Mucosa of descending colon (tissue), 3 donors: ENCODE results near the gene PHYKPL. TPM values are rescaled to one million over a fixed set of nuclear protein-coding genes. Genes with fewer than 3 reads are reported as not detected.
A peak's percentile ranks its signal among the peaks of the same experiment; 100 is the strongest.

Experiments used
- ATAC-seq: fragments of 200-7000 bp; cut with Tn5 transposase; one replicate; pipeline ENCODE4 v1.9.1; 2020; ENCODE audit warnings: mild to moderate bottlenecking, moderate library complexity
- DNase-seq, 3 donors: peaks; one replicate each; pipeline ENCODE4 v3.0.0-alpha.2; 2020
- H3K36me3 ChIP-seq: fragments of 200-600 bp; one replicate; pipeline ENCODE4 v1.8.0; 2021; ENCODE audit warnings: low read depth, mild to moderate bottlenecking
- H3K4me1 ChIP-seq: fragments of 200-600 bp; one replicate; pipeline ENCODE4 v1.8.0; 2021; ENCODE audit warnings: low read depth, mild to moderate bottlenecking
- H3K4me3 ChIP-seq: fragments of 200-600 bp; one replicate; pipeline ENCODE4 v1.8.0; 2021; ENCODE audit warnings: mild to moderate bottlenecking
- H3K9me3 ChIP-seq: fragments of 200-600 bp; one replicate; pipeline ENCODE4 v1.8.0; 2021; ENCODE audit warnings: mild to moderate bottlenecking
- intact Hi-C, 2 donors: fragments of 100-400 bp; cut with DNase I in 1 of 2; cut with micrococcal nuclease in 1 of 2; formaldehyde crosslinking; loops; one replicate each; pipeline versions ENCODE4 v1.11.0 to v1.11.1; 2022; cut with DNase I, micrococcal nuclease
- total RNA-seq, 3 donors: library from RNA; stranded (reverse); fragmentation: NEBNext Ultra II Directional in 2 of 3; extraction: Animal tissue kit (Norgen Biotek cat#: 25700) in 2 of 3; gene quantifications; one replicate each; pipeline versions ENCODE4 v1.2.1 to v1.2.4, GENCODE V29; 2021 to 2023
- TF ChIP-seq, protein P1 (sequence below): fragments of 200-600 bp; IDR thresholded peaks from one replicate; pipeline ENCODE4 v1.8.0; 2022; ENCODE audit warnings: antibody characterized with exemption, mild to moderate bottlenecking
- donor health status: DM: no; HTN: no; CAD: no; lungs with moderate emphysema.
- donor health status: DM: no; HTN: no; CAD: no.
- donor health status: DM: no; HTN: yes; CAD: no.

PHYKPL gene
- total RNA-seq, 3 donors from 2014 or later: 179 to 331 (median 194) TPM

- Histone ChIP-seq H3K4me3 (no peak overlapping the region), H3K4me1 (no peaks in the 10 kb centered on the region), H3K9me3 (no peaks in the 10 kb centered on the region), H3K36me3 (no peaks in the 10 kb centered on the region)
- intact Hi-C loops: no loop called here
- TF ChIP-seq, protein P1, sequence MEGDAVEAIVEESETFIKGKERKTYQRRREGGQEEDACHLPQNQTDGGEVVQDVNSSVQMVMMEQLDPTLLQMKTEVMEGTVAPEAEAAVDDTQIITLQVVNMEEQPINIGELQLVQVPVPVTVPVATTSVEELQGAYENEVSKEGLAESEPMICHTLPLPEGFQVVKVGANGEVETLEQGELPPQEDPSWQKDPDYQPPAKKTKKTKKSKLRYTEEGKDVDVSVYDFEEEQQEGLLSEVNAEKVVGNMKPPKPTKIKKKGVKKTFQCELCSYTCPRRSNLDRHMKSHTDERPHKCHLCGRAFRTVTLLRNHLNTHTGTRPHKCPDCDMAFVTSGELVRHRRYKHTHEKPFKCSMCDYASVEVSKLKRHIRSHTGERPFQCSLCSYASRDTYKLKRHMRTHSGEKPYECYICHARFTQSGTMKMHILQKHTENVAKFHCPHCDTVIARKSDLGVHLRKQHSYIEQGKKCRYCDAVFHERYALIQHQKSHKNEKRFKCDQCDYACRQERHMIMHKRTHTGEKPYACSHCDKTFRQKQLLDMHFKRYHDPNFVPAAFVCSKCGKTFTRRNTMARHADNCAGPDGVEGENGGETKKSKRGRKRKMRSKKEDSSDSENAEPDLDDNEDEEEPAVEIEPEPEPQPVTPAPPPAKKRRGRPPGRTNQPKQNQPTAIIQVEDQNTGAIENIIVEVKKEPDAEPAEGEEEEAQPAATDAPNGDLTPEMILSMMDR: no peak
- no peak for DNase-seq
- ATAC-seq: no peak
Measured at GRCh38 chr5:178250263-178250662, 17.7 kb upstream of the PHYKPL start.

GRCh38 chr5:178249191-178249989, 16.8 kb upstream of the PHYKPL start:
- H3K4me3 ChIP-seq: no peak overlapping the region
- ATAC-seq: peak; percentile 58

GRCh38 chr5:178248750-178249149, 16.1 kb upstream of the PHYKPL start:
- TF ChIP-seq, protein P1: no peak
- no peaks in the 10 kb centered on the region for H3K36me3 ChIP-seq
- H3K4me1 ChIP-seq: no peaks in the 10 kb centered on the region
- DNase-seq: no peak
- no peak overlapping the region for H3K4me3 ChIP-seq
- ATAC-seq: peak; percentile 6
- H3K9me3 ChIP-seq: no peaks in the 10 kb centered on the region
- intact Hi-C loops: no loop called here

More at GRCh38 chr5:178249191-178249989, 16.8 kb upstream of the PHYKPL start:
- Histone ChIP-seq H3K36me3 (no peaks in the 10 kb centered on the region), H3K9me3 (no peaks in the 10 kb centered on the region), H3K4me1 (no peaks in the 10 kb centered on the region)
- intact Hi-C loops: no loop called here
- TF ChIP-seq, protein P1: no peak
- DNase-seq: no peak

- no peaks in the 10 kb centered on the region for H3K36me3 ChIP-seq
- ATAC-seq (no peak), DNase-seq (peak in 1 of 3 donors; percentile 26)
- no peaks in the 10 kb centered on the region for H3K9me3 ChIP-seq
- no peaks in the 10 kb centered on the region for H3K4me1 ChIP-seq
- TF ChIP-seq, protein P1: no peak
- intact Hi-C loops: no loop called here
- H3K4me3 ChIP-seq: no peak overlapping the region
Measured at GRCh38 chr5:178247481-178248456, 15.2 kb upstream of the PHYKPL start.

DNA sequence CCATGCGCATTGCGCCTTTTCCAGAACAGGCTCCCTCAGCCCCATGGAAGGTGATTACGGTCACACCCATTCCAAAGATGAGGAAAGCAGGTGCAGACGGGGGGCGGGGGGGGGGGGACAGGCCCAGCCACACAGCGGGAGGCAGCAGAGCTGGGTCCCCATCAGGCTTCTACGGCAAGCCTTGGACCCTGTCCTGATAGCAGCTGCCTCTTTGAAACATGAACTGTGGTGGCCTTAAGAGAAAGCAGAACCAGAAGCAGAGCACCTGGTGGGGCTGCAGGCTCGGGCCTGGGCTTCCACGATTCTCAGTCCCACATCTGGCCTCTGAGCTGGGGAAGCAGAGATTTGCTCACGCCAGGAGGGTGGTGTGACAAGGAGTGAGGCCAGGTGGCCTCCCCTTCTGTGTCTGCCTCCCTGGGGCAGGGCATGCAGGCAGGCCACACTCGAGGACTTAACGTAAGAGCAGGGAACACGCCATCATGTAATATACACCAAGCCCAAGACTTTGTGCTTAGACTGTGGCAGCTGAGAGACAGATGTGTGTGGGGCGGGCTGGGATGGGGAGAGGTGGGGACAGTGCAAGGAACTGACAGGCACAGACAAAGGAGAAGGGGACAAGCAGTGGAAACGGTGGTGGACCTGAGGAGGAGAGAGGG, 14.2 kb upstream of the PHYKPL start:
- H3K4me1 ChIP-seq: no peaks in the 10 kb centered on the region
- DNase-seq: peak in 1 of 3 donors; percentile 16
- intact Hi-C loops: no loop called here

More for the DNA sequence above, 14.2 kb upstream of the PHYKPL start:
- ATAC-seq: peak; percentile 19
- Histone ChIP-seq H3K4me3 (no peak overlapping the region), H3K9me3 (no peaks in the 10 kb centered on the region), H3K36me3 (no peaks in the 10 kb centered on the region)
- TF ChIP-seq, protein P1: no peak
